Measurements from ENCODE around the gene MINK1.

Gene MINK1

DNA sequence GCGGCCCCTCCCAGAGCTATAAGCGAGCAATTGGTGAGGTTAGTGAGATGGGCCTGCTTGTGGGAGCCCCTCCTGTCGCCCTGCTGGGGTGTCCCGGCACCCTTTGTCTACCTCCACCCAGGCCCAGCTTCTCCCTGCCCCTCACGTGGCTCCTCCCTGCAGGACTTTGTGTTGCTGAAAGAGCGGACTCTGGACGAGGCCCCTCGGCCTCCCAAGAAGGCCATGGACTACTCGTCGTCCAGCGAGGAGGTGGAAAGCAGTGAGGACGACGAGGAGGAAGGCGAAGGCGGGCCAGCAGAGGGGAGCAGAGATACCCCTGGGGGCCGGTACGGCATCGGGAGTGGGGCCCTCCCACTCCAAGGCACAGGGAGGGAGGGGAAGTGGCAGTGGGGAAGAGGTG is 60.1 kb downstream of the MINK1 start:
- TF ChIP-seq, protein P1, sequence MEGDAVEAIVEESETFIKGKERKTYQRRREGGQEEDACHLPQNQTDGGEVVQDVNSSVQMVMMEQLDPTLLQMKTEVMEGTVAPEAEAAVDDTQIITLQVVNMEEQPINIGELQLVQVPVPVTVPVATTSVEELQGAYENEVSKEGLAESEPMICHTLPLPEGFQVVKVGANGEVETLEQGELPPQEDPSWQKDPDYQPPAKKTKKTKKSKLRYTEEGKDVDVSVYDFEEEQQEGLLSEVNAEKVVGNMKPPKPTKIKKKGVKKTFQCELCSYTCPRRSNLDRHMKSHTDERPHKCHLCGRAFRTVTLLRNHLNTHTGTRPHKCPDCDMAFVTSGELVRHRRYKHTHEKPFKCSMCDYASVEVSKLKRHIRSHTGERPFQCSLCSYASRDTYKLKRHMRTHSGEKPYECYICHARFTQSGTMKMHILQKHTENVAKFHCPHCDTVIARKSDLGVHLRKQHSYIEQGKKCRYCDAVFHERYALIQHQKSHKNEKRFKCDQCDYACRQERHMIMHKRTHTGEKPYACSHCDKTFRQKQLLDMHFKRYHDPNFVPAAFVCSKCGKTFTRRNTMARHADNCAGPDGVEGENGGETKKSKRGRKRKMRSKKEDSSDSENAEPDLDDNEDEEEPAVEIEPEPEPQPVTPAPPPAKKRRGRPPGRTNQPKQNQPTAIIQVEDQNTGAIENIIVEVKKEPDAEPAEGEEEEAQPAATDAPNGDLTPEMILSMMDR (IDR thresholded peaks at IDR 0.05; ENCODE audit: low read depth, low read length) = no peak
- no peak overlapping the region for H3K4me3 ChIP-seq (replicated peaks in 1 of 2; ENCODE audit: low read depth in 2 of 2, low read length in 2 of 2)
- DNase-seq (ENCODE audit: low read depth in 2 of 2) = no peak

GRCh38 chr17:4893721-4894560 is 60.8 kb downstream of the MINK1 start:
- H3K4me3 ChIP-seq (replicated peaks in 1 of 2; ENCODE audit: low read depth in 2 of 2, low read length in 2 of 2) = no peak overlapping the region
- TF ChIP-seq, protein P1 (IDR thresholded peaks at IDR 0.05; ENCODE audit: low read depth, low read length) = no peak
- DNase-seq (ENCODE audit: low read depth in 2 of 2) = no peak

GRCh38 chr17:4895121-4895520 is 62.0 kb downstream of the MINK1 start:
- TF ChIP-seq, protein P1 (IDR thresholded peaks at IDR 0.05; ENCODE audit: low read depth, low read length) = no peak
- no peak overlapping the region for H3K4me3 ChIP-seq (replicated peaks in 1 of 2; ENCODE audit: low read depth in 2 of 2, low read length in 2 of 2)
- DNase-seq (ENCODE audit: low read depth in 2 of 2) = no peak

GRCh38 chr17:4895657-4896331 is 62.7 kb downstream of the MINK1 start:
- H3K4me3 ChIP-seq (replicated peaks in 1 of 2; ENCODE audit: low read depth in 2 of 2, low read length in 2 of 2) = no peak overlapping the region
- DNase-seq (ENCODE audit: low read depth in 2 of 2) = no peak
- TF ChIP-seq, protein P1 (IDR thresholded peaks at IDR 0.05; ENCODE audit: low read depth, low read length) = peak; percentile 8

- H3K4me3 ChIP-seq (replicated peaks in 1 of 2; ENCODE audit: low read depth in 2 of 2, low read length in 2 of 2) = no peak overlapping the region
- no peak for DNase-seq (ENCODE audit: low read depth in 2 of 2)
- TF ChIP-seq, protein P1 (IDR thresholded peaks at IDR 0.05; ENCODE audit: low read depth, low read length) = no peak
Measured at GRCh38 chr17:4896332-4897197, 63.4 kb downstream of the MINK1 start.

- no peak for DNase-seq (ENCODE audit: low read depth in 2 of 2)
- no peak overlapping the region for H3K4me3 ChIP-seq (replicated peaks in 1 of 2; ENCODE audit: low read depth in 2 of 2, low read length in 2 of 2)
- TF ChIP-seq, protein P1 (IDR thresholded peaks at IDR 0.05; ENCODE audit: low read depth, low read length) = no peak
Measured at GRCh38 chr17:4897198-4897687, 64.1 kb downstream of the MINK1 start.
